HepG2 (cell line): ENCODE data around the gene WDR20. TPM values are rescaled to one million over a fixed set of nuclear protein-coding genes. Genes with fewer than 3 reads are reported as not detected.
A peak's percentile ranks its signal among the peaks of the same experiment; 100 is the strongest.

Experiments
- ATAC-seq: fragments of 200-7000 bp; cut with Tn5 transposase; 3 replicates; pipeline ENCODE4 v1.9.1; 2020; ENCODE audit warnings: mild to moderate bottlenecking, moderate library complexity
- BruUV-seq: library from RNA; stranded (reverse); fragments of 400-500 nt; replicated peaks from 2 replicates; lab custom pipeline; 2021; lab: Mats Ljungman, UMichigan
- CTCF ChIA-PET: fragments of 300-600 bp; formaldehyde crosslinking; extraction: SDS; loops from one replicate; lab custom pipeline; 2021; ENCODE audit warnings: low total read pairs, inconsistent platforms, low intra/inter-chr PET ratio; lab: Yijun Ruan, JAX
- POLR2A ChIA-PET: fragments of 350-600 bp; sonication (Branson Sonifier 250); formaldehyde crosslinking; loops from one replicate; lab custom pipeline; 2020; ENCODE audit warnings: antibody characterized with exemption, inconsistent platforms; lab: Yijun Ruan, JAX
- DNase-seq: peaks from one replicate; pipeline ENCODE4 v3.0.0-alpha.2; 2015; ENCODE audit warnings: low spot score
- FAIRE-seq: peaks from 3 replicates; lab custom pipeline; 2011; peaks lifted over from hg19 to GRCh38; lab: Jason Lieb, UNC
- H2AFZ ChIP-seq: one replicate; pipeline ENCODE4 v1.6.1; 2011; ENCODE audit warnings: low read length, inconsistent platforms
- H3K27ac ChIP-seq: fragments of 300-600 bp; 3 replicates; pipeline ENCODE4 v1.8.0; 2011; ENCODE audit warnings: mixed run types, mild to moderate bottlenecking, mixed read lengths, low read length, inconsistent platforms; ENCODE audit not compliant: insufficient read depth; ENCODE audit errors: extremely low read length
- H3K27me3 ChIP-seq, 2 experiments: fragments of 200-600 bp in 1 of 2; 2 replicates in 1 of 2; 3 replicates in 1 of 2; pipeline versions ENCODE4 v1.6.0 to v1.8.0; 2011; ENCODE audit warnings: low read length in 2 of 2, mild to moderate bottlenecking in 2 of 2, moderate library complexity in 2 of 2, inconsistent platforms in 1 of 2; ENCODE audit not compliant: insufficient read depth in 2 of 2, control insufficient read depth in 1 of 2
- H3K36me3 ChIP-seq, 2 experiments: fragments of 200-600 bp in 1 of 2; replicated peaks in 1 of 2; 2 replicates in 1 of 2; 3 replicates in 1 of 2; pipeline versions ENCODE4 v1.5.1 to v1.8.0; 2011; ENCODE audit warnings: low read length in 2 of 2, inconsistent platforms in 1 of 2; ENCODE audit not compliant: insufficient read depth in 2 of 2, control insufficient read depth in 1 of 2
- H3K4me1 ChIP-seq: 2 replicates; pipeline ENCODE4 v1.5.1; 2012; ENCODE audit warnings: low read length, inconsistent platforms; ENCODE audit not compliant: insufficient read depth
- H3K4me2 ChIP-seq: 2 replicates; pipeline ENCODE4 v1.6.0; 2011; ENCODE audit warnings: low read depth, low read length, inconsistent platforms
- H3K4me3 ChIP-seq, 3 experiments: fragments of 200-600 bp in 1 of 3; sonication (generic), shearing (Covaris generic) in 1 of 3; replicated peaks in 1 of 3; 2 replicates each; pipeline ENCODE4 v1.5.1; 2011 to 2016; ENCODE audit warnings: low read length in 3 of 3, inconsistent platforms in 2 of 3, low read depth in 2 of 3, mild to moderate bottlenecking in 2 of 3, control low read depth in 1 of 3, mixed read lengths in 1 of 3; ENCODE audit not compliant: insufficient read depth in 1 of 3
- H3K79me2 ChIP-seq: one replicate; pipeline ENCODE4 v1.6.1; 2011; ENCODE audit warnings: low read length, inconsistent platforms; ENCODE audit not compliant: insufficient read depth
- H3K9ac ChIP-seq: 2 replicates; pipeline ENCODE4 v1.6.0; 2011; ENCODE audit warnings: mild to moderate bottlenecking, low read depth, low read length, inconsistent platforms; ENCODE audit not compliant: insufficient read depth
- H3K9me3 ChIP-seq: 2 replicates; pipeline ENCODE4 v1.5.1; 2012; ENCODE audit warnings: mild to moderate bottlenecking, low read length
- H4K20me1 ChIP-seq: 2 replicates; pipeline ENCODE4 v1.6.0; 2011; ENCODE audit warnings: inconsistent platforms, mild to moderate bottlenecking, low read length, moderate library complexity; ENCODE audit not compliant: insufficient read depth
- CBX1 ChIP-seq: IDR thresholded peaks from one replicate; pipeline ENCODE4 v1.6.1; 2016; ENCODE audit warnings: antibody characterized with exemption, low read depth
- CHCHD3 ChIP-seq: sonication (generic); formaldehyde crosslinking; IDR thresholded peaks from 2 replicates; pipeline ENCODE4 v1.8.0; 2022; ENCODE audit warnings: mild to moderate bottlenecking, missing genetic modification reagents, moderate library complexity
- YY1 ChIP-seq: IDR thresholded peaks from 2 replicates; pipeline ENCODE4 v1.6.1; 2011; ENCODE audit warnings: low read length, low read depth, moderate library complexity, mild to moderate bottlenecking; ENCODE audit not compliant: insufficient read depth, insufficient replicate concordance
- ZC3H13 ChIP-seq: sonication (generic); formaldehyde crosslinking; IDR thresholded peaks from 2 replicates; pipeline ENCODE4 v1.8.1; 2023; ENCODE audit warnings: mild to moderate bottlenecking, missing genetic modification reagents, moderate library complexity
- ZNF275 ChIP-seq: sonication (generic); formaldehyde crosslinking; IDR thresholded peaks from 2 replicates; pipeline ENCODE4 v1.8.0; 2022; ENCODE audit warnings: missing genetic modification reagents, mild to moderate bottlenecking, inconsistent platforms, borderline replicate concordance
- ZNF512 ChIP-seq: sonication (generic); formaldehyde crosslinking; IDR thresholded peaks from 2 replicates; pipeline ENCODE4 v1.4.0; 2020; ENCODE audit warnings: mild to moderate bottlenecking, missing genetic modification reagents
- ZNF605 ChIP-seq: sonication (generic); formaldehyde crosslinking; IDR thresholded peaks from 2 replicates; pipeline ENCODE4 v1.8.0; 2022; ENCODE audit warnings: mild to moderate bottlenecking, missing genetic modification reagents
- ZNF609 ChIP-seq: sonication (generic); formaldehyde crosslinking; IDR thresholded peaks from 2 replicates; pipeline ENCODE4 v1.4.0; 2020; ENCODE audit warnings: mild to moderate bottlenecking, missing genetic modification reagents, borderline replicate concordance
- ZUFSP ChIP-seq: sonication (generic); formaldehyde crosslinking; IDR thresholded peaks from 2 replicates; pipeline ENCODE4 v1.9.0; 2021; ENCODE audit warnings: missing genetic modification reagents, mild to moderate bottlenecking, borderline replicate concordance
- WGBS: methylation state at CpG from one replicate; pipeline ENCODE4 v1.1.6; 2017; ENCODE audit warnings: low lambda C conversion rate; 5-methylcytosine and 5-hydroxymethylcytosine counted together
- in situ Hi-C: cut with HindIII; loops from 2 replicates; pipeline ENCODE4 v1.10.0; 2017; ENCODE audit warnings: low pct_unique_long_range_greater_than_20kb; ENCODE audit not compliant: extremely low pct_ligation_motif_present
- intact Hi-C: fragments of 100-400 bp; cut with micrococcal nuclease; formaldehyde crosslinking; loops from one replicate; pipeline ENCODE4 v1.10.0; 2022; ENCODE audit not compliant: unreplicated experiment
- polyA plus RNA-seq, 8 experiments: library from polyadenylated mRNA; depleted of rRNA in 3 of 8; stranded (reverse) in 7 of 8; unstranded in 1 of 8; fragments of >200 nt; fragmentation: Illumina TruSeq in 4 of 8; extraction: Trizol in 4 of 8; gene quantifications; 2 replicates each; pipeline versions ENCODE4 v1.2.1 to v1.2.3, GENCODE V29; 2011 to 2016; ENCODE audit warnings: low read depth in 4 of 8, missing spikeins in 1 of 8, mixed read lengths in 1 of 8; ENCODE audit not compliant: insufficient read depth in 1 of 8
- total RNA-seq, 5 experiments: library from RNA; depleted of rRNA; stranded (reverse); fragments of >200 nt; fragmentation: Illumina TruSeq; extraction: Trizol; gene quantifications; 2 replicates each; pipeline ENCODE4 v1.2.3, GENCODE V29; 2016; ENCODE audit warnings: low read depth in 1 of 5

The WDR20 gene
- total and polyA plus RNA-seq, 2 of the 13 experiments (the other 11 are each of a cell fraction or from before 2014, with no cell fraction given): 10.4 to 23.2 TPM

GRCh38 chr14:102140027-102140749, 491 bp downstream of the WDR20 start:
- in situ Hi-C loops (no loop called here), intact Hi-C loops (loop anchor here (5.0 kb wide), 2 partner anchors 67 to 177 kb away; partner anchors contain the start of gene ZNF839)
- Histone ChIP-seq H3K9ac (peak overlapping the region; percentile 97), H3K4me2 (peak overlapping the region; percentile 81), H3K36me3 (peaks cover 2 to 8% of the 10 kb centered on the region in 2 experiments; a peak in 3 of 5 replicates), H2AFZ (peak overlapping the region; percentile 30), H3K27me3 (no peaks in the 10 kb centered on the region; a peak in 1 of 5 replicates), H3K79me2 (peaks cover 50% of the 10 kb centered on the region), H4K20me1 (peaks cover 10% of the 10 kb centered on the region; the same call in 1 of the 2 replicates), H3K9me3 (no peaks in the 10 kb centered on the region), H3K4me1 (peaks cover 15% of the 10 kb centered on the region), H3K27ac (peak overlapping the region; percentile 78), H3K4me3 (peak overlapping the region; percentile 95 to 99 (median 99))
- DNase-seq: peak; percentile 6
- TSS peak; percentile 61 for BruUV-seq
- ATAC-seq: peak; percentile 52
- ChIA-PET CTCF (no interaction called here), POLR2A (interaction anchor here (0.6 to 1.5 kb wide), 4 partner anchors 13 to 177 kb away, joined by 3 to 5 read pairs (median 4); no protein-coding TSS in a partner anchor)
- FAIRE-seq: no peak
- WGBS: 1% methylated on average over 16 of the region's 48 CpGs
- no peak for TF ChIP-seq ZNF605 (CRISPR knock-in tag)
- no peak for TF ChIP-seq ZC3H13 (CRISPR knock-in tag)
- TF ChIP-seq CHCHD3 (CRISPR knock-in tag): 0 out of 2 replicates have a peak, but pooled peaks have one; percentile 23
- no peak for TF ChIP-seq ZNF512
- TF ChIP-seq ZUFSP (CRISPR knock-in tag): no peak
- 0 out of 2 replicates have a peak, but pooled peaks have one; percentile 28 for TF ChIP-seq ZNF275 (CRISPR knock-in tag)
- TF ChIP-seq ZNF609 (CRISPR knock-in tag): no peak
- TF ChIP-seq CBX1: no peak
- no peak for TF ChIP-seq YY1
